GM12865 (cell line): ENCODE data around the gene ZNF619.

Experiments
- DNase-seq: peaks from one replicate; pipeline ENCODE4 v3.0.0; 2010; ENCODE audit warnings: low read depth
- H3K4me3 ChIP-seq: 2 replicates; pipeline ENCODE4 v1.5.1; 2011; ENCODE audit warnings: mild to moderate bottlenecking, low read depth, low read length, control low read depth
- TF ChIP-seq, protein P1 (sequence below): IDR thresholded peaks from 2 replicates; pipeline ENCODE4 v1.5.1; 2011; ENCODE audit warnings: low read length, control low read depth, low read depth, inconsistent platforms; ENCODE audit not compliant: insufficient read depth; ENCODE audit errors: missing control alignments

The ZNF619 gene

DNA sequence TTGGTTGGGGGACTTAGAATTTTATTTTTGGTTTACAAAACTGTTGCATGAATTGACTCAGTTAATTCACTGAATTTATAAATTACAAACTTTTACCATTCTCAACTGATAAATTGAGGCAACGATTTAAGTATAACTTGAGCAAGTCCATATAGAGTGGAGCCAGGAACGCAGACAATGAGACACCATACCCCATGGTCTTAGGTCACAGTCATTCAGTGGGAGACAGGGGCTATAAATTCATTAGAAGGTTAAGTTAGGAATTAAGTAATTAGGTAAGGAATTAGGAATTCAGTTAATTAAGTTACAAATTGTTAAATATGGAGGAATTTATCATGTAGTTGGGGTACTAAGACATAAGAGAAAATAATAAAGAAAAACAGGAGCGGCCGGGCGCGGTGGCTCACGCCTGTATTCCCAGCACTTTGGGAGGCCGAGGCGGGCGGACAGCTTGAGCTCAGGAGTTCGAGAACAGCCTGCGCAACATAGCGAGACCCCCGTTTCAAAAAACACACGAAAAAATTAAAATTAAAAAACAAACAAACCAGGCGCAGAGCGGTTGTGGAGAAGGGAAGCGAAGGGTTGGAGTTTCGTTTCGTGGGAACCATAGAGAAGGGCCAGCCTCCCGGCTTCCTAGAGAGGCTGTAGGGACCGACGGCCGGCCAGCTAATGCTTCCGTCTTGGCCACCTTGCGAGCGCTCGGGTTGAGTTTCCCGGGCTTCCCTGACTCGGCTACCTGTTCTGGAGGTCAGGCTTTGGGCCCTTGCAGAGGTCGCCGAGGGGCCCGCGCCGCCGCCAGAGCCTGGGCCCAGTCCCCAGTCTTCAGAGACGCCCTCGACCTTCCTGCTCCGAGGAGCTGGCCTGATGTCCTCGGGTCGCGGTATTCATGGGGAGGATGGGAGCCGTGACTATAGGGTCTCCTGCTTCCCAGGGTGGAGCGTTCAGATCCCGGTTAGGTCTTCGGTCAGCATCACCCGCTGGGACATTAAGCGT lies at the start of gene ZNF619:
Gene ZNF619 (plus strand): TSS at position 645 of the 993 bp plus-strand sequence. CDS start 858 bp downstream, outside the sequence.
- peak; percentile 80 for DNase-seq
- TF ChIP-seq, protein P1, sequence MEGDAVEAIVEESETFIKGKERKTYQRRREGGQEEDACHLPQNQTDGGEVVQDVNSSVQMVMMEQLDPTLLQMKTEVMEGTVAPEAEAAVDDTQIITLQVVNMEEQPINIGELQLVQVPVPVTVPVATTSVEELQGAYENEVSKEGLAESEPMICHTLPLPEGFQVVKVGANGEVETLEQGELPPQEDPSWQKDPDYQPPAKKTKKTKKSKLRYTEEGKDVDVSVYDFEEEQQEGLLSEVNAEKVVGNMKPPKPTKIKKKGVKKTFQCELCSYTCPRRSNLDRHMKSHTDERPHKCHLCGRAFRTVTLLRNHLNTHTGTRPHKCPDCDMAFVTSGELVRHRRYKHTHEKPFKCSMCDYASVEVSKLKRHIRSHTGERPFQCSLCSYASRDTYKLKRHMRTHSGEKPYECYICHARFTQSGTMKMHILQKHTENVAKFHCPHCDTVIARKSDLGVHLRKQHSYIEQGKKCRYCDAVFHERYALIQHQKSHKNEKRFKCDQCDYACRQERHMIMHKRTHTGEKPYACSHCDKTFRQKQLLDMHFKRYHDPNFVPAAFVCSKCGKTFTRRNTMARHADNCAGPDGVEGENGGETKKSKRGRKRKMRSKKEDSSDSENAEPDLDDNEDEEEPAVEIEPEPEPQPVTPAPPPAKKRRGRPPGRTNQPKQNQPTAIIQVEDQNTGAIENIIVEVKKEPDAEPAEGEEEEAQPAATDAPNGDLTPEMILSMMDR = no peak

DNA sequence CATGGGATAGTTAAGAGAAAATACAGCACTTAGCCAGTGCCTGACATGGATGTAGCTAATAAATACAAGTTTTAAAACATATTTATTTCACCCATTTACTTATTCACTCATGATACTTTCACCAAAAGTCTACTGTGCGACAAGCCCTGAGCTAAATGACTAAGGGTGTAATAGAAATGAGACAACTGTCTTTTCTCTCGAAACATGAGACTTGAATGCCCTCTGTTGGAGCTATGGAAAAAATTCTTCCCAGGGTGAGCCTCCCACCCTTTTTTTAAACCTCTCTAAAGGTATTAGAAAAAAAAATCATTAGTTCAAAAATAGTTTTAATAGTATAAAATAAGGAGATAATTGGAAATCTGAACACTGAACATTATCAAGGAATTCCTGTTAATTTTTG lies 44.1 kb upstream of the ZNF619 start:
- DNase-seq = no peak
- no peak overlapping the region for H3K4me3 ChIP-seq

More for the DNA sequence above, at the start of gene ZNF619:
- H3K4me3 ChIP-seq = peak within 1 kb of the TSS; percentile 81

DNA sequence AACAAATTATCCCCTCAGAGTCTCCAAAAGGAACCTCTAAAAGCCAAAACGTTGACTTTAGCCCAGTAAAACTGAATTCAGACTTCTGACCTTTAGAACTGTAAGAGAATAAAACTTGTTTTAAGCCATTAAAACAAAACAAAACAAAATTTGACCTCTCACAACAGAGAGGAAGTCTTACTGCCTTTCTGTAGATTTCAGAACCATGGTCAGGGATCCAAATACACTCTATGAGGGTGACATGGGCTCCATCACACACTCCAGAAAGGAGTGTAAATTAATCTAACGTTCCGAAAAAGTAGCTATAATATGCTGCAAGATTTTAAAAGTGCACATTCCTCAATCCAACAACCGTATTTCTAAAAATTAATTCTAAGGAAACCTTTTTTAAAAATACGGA lies 39.0 kb upstream of the ZNF619 start:
- no peak for DNase-seq
- no peak overlapping the region for H3K4me3 ChIP-seq
- TF ChIP-seq, protein P1 = no peak

More for the DNA sequence above, 44.1 kb upstream of the ZNF619 start:
- TF ChIP-seq, protein P1 = no peak

DNA sequence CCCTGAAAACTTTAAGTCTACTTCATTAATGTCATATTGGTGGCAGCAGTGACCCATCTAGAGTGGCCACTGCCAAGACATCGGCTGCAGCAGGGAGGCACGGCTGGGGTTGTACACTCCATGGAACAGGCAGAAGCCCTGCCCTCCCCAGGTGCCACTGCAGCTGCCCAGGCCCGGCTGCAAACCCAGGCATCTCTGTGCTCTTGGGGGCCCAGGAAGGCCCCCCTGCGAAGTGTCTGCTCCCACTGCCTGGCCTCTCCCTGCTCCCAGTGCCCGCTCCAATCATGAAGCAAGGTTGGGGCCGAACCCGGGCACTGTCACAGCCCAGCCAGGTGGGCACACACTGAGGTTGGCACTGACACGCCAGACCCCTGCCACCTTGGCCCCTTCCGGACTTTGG lies 31.9 kb upstream of the ZNF619 start:
- TF ChIP-seq, protein P1 = no peak
- no peak overlapping the region for H3K4me3 ChIP-seq
- DNase-seq = no peak

DNA sequence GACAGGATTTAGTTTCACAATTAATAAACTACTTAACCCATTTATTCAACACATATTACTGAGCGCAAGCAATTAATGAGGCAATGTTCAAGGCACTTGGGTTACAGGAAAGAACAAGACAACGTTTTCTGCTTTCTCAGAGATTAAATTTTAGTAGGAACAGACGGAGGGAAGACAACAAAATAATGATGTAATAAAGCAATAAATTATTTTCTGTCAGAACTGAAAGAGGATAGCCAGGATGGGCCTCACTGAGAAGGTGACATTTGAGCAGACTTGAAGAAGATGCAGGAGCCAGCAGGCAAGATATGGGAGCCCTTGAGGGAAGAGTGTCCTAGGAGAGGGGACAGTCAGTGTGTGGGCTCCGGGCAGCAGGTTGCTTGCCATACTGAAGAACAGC lies 31.0 kb upstream of the ZNF619 start:
- H3K4me3 ChIP-seq = no peak overlapping the region
- TF ChIP-seq, protein P1 = no peak
- no peak for DNase-seq

DNA sequence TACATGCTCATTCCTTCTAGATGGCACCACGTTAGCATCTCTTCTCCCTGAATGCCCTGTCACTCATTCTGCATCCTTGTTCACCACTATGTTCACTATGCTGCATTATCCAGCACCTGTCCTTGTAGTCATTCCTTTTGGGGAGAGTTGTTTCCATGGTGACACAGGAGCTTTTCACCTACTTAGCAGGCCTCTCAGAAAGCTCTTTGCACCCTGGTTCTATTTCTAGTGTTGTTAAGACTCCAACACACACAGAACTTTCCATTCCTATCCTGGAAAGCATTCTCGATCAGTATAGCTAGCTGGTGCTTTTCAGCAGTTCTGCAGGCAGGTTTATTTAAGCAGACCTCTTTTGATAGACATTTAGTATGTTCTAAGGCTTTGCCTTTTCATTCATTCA lies 26.5 kb upstream of the ZNF619 start:
- DNase-seq = no peak
- TF ChIP-seq, protein P1 = no peak
- no peak overlapping the region for H3K4me3 ChIP-seq
